ENCODE data around the gene ABTB1.

Gene ABTB1

DNA sequence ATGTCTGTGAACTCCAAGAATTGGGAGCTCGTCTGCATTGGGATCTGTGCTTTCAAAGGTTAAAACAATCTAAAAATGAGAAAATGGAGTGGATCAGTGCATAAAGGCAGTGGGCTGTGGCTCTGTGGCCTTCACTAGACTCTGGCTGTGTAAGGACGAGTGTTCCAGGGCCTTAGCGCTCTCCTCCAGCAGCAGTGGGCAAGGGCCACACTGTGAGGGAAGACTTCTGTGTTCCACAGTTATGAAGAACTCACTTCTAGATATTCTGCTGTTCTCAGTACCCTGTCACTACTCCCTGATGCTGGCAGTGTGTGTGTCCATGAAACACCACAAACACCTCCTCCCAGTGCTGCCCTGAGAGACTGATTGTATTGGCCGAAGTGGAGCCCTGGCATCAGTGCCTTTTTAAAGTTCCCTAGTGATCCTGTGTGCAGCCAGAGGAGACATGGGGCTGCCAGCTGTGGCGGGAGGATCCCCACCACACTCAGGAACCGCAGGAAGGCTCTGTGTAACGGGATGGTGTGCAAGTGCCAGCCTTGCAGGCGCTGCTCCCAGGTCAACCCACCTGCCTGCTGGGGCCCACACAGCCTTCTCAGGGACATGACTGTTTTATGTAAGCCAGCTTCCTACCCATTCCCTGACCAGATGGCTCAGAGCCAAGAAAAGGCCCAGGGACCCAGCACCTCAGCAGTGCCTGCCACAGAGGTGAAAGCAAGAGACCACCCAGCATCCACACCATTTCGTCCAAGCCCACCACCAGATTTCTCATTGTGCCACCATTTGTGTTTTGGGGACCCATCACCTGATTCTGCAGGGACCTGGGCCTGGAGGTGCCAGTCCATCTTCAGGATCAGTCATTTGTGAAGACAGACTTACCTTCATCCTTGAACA is 40.4 kb downstream of the ABTB1 start:
- Mint-ChIP-seq H3K4me3 (no peak overlapping the region), H3K27ac (no peak overlapping the region), H3K4me1 (no peaks in the 10 kb centered on the region), H3K9me3 (no peaks in the 10 kb centered on the region), H3K27me3 (peaks cover 7% of the 10 kb centered on the region)
- DNase-seq (no peak), ATAC-seq (no peak)

DNA sequence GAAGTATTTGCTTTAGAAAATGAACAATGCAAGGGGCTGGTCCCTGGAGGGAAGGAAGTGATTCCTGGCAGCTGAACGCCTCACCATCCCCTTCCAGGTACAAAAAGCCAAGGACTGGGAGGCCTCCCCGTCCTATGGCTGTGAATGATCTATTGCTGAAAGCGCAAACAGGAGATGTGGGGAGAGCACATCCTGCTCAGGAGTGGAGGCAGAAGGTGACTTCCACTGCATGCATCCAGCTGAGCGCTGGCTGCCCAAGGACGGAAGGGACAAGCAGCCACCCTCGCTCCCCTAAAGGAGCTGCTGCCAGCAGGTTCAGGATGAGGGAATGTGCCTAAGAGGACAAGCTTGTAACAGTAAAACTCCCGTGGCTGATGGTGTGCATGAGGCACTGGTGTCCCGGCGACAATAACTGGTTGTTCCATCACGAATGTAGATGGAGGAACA is 41.4 kb downstream of the ABTB1 start:
- Mint-ChIP-seq H3K9me3 (no peaks in the 10 kb centered on the region), H3K27ac (no peak overlapping the region), H3K27me3 (peaks cover 7% of the 10 kb centered on the region), H3K4me3 (no peak overlapping the region), H3K4me1 (no peaks in the 10 kb centered on the region)
- no peak for DNase-seq
- ATAC-seq: no peak

DNA sequence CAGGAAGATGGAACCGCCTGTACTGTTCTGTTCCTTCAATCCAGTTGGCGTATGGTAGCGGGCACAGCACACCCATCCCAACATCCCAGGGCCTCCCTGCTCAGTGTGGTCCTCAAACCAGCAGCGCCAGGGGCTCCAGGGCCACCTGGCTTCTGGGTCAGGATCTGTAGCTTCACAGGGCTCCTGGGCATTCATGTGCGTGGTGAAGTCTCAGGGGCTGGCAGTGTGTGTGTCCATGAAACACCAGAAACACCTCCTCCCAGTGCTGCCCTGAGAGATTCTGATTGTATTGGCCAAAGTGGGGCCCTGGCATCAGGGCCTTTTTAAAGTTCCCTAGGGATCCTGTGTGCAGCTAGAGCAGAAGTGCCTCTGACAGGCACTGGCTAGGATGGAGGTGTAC is 42.1 kb downstream of the ABTB1 start:
- Mint-ChIP-seq H3K27me3 (peaks cover 7% of the 10 kb centered on the region), H3K27ac (no peak overlapping the region), H3K4me1 (no peaks in the 10 kb centered on the region), H3K9me3 (no peaks in the 10 kb centered on the region), H3K4me3 (no peak overlapping the region)
- ATAC-seq: no peak
- no peak for DNase-seq

DNA sequence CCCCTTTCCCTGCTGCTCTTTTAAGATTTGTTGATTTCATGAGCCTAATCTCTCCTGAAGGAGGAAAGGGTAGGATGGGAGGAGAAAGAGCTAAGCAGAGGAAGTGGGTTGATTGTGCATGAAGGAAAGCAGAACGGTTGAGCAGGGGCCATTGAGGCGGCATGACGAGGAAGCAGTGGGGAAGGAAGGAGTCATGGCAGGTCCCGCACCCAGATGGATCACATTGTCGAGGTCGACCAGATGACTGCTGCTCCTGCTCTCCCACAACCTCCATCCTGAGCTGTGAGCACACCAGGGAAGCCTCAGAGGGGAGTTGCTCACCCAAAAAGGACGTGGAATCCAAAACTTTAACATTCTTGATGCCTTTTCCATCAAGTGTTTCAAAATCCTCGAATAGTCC is 42.8 kb downstream of the ABTB1 start:
- Mint-ChIP-seq H3K4me1 (no peaks in the 10 kb centered on the region), H3K27me3 (peaks cover 7% of the 10 kb centered on the region), H3K4me3 (no peak overlapping the region), H3K27ac (no peak overlapping the region), H3K9me3 (no peaks in the 10 kb centered on the region)
- ATAC-seq (no peak), DNase-seq (no peak)

DNA sequence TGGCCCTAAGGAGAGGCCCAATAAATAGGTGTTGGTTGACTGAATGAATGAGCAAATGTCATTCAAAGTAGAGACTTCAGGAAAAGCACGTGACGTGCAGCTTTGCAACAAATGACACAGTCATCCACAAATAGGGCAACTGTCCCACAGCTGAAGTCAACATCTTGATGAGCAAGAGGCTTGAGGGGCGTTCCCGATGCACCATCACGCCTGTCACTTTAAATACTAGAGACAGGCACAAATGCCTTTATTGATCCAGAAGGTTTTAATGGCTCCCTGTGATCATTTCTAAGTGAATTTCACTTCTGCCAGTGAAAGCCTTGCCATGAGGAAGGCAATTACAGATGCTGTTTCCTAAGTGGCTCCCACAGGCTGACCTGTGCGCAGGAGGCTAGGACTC is 43.6 kb downstream of the ABTB1 start:
- ATAC-seq: no peak
- Mint-ChIP-seq H3K27ac (no peak overlapping the region), H3K4me3 (no peak overlapping the region), H3K27me3 (peaks cover 7% of the 10 kb centered on the region), H3K4me1 (no peaks in the 10 kb centered on the region), H3K9me3 (no peaks in the 10 kb centered on the region)
- no peak for DNase-seq

DNA sequence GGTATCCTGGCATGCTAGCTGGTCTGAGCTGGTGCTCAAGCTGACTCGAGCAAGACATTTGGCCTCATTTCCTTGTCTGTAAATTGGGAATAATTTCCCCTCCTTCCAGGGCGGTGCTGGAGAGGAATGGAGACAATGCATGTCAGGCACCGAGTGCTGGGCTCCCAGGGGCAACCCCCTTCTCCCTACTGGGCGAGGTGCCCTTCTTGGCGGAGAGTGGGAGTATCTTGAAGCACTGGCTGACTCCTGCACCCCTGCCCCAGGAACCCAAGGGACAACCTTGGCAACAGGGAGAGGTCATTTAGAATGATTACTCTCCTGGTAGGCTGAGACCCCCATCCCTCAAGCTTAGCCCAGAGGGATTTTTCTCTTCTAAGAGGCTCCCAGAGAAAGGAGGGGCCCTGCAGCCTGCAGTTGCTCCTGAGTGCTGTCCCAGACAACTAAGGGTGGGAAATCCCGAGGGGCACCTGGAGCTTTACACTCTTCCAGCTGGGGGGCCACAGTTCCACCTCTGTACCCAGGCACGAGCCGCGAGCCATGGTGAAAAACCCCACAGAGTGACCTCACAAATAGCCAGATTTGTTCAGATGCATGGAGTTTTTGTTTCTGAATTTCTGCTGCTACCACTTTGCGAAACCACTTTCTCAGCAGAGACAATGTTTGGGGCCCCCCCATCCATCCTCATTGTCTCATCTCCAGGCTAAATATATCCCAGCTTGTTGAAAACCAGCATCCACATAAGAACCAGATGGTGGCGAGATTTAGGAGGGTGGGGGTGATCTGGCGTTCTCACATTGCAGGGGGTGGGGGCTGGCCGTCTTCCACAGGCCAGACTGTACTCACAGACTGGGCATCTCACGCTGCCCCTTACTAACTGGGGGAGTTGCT is 44.8 kb downstream of the ABTB1 start:
- no peak for DNase-seq
- no peaks in the 10 kb centered on the region for H3K4me1 Mint-ChIP-seq
- no peak overlapping the region for H3K4me3 Mint-ChIP-seq
- ATAC-seq: no peak
- no peak overlapping the region for H3K27ac Mint-ChIP-seq
- H3K9me3 Mint-ChIP-seq: no peaks in the 10 kb centered on the region
- H3K27me3 Mint-ChIP-seq: peaks cover 7% of the 10 kb centered on the region

DNA sequence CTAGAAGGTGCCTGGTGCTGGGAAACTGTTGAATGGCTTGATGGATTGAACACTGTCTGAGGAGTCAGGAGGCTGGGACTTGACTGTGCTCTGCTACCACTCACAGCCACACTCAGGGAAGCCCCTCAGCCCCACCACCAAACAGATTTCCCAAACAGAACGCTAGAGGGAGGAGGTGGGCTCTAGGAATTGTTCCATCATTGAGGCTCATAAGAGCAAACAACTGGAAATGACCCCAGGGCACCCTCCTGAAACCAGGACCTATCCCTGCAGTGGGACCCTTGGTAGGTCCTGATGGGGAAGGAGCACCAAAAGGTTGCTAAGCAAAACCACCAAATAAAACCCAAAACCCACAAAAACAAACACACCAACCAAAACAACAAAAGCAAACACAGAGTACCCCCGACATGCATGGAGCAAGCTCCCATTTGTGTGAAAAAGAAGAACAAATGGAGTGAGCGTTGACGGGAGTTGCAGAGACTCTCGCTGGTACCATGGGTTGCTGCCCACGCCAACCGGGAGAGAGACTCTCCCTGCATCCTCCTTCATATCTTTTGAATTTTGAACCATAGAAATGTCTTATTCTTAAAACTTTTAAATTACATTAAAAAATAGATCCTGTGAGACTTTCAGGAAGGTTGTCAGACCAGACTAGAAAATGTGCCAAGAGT is 45.6 kb downstream of the ABTB1 start:
- Mint-ChIP-seq H3K27ac (no peak overlapping the region), H3K4me1 (no peaks in the 10 kb centered on the region), H3K27me3 (peaks cover 7% of the 10 kb centered on the region), H3K4me3 (no peak overlapping the region), H3K9me3 (no peaks in the 10 kb centered on the region)
- ATAC-seq (no peak), DNase-seq (no peak)

DNA sequence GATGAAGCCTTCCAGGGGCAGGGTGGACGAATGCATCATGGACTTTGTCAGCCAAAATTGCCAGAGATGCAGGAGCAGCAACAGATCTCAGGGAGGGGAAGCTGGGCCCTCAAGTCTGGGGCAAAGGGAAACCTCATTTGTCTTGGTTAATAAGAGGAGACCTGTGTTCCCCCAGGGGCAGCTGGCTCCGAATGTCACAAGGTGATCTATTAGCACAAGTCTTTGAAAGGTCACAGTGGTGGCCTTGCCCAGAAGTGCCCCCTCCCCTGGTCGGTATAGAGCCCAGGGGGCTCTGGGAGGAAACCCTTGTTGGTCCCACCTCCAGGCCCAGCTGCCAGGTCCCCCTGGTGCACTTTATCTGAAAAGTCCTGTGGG is 46.2 kb downstream of the ABTB1 start:
- Mint-ChIP-seq H3K4me3 (no peak overlapping the region), H3K4me1 (no peaks in the 10 kb centered on the region), H3K27me3 (peaks cover 7% of the 10 kb centered on the region), H3K27ac (no peak overlapping the region), H3K9me3 (no peaks in the 10 kb centered on the region)
- DNase-seq (no peak), ATAC-seq (no peak)

DNA sequence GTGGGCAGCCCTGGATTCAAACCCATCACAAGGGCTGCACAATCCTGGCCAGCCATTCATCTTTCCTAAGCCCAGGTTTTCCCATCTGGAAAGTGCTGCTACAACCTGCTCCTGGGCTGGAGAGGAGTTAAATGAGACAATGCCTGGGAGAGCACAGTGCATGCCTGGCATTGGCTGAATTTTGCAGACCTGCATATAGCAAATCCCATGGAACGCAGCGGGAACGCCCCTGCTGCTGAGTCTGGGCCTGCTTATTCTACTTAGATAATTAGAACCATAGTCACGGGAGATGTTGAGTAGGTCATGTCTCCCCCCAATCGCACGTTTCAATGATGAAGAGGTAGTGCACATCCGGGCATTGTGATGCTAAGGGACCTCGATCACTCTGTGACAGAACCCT is 46.6 kb downstream of the ABTB1 start:
- Mint-ChIP-seq H3K4me3 (no peak overlapping the region), H3K27me3 (peaks cover 7% of the 10 kb centered on the region), H3K9me3 (no peaks in the 10 kb centered on the region), H3K4me1 (no peaks in the 10 kb centered on the region), H3K27ac (no peak overlapping the region)
- ATAC-seq (no peak), DNase-seq (no peak)

DNA sequence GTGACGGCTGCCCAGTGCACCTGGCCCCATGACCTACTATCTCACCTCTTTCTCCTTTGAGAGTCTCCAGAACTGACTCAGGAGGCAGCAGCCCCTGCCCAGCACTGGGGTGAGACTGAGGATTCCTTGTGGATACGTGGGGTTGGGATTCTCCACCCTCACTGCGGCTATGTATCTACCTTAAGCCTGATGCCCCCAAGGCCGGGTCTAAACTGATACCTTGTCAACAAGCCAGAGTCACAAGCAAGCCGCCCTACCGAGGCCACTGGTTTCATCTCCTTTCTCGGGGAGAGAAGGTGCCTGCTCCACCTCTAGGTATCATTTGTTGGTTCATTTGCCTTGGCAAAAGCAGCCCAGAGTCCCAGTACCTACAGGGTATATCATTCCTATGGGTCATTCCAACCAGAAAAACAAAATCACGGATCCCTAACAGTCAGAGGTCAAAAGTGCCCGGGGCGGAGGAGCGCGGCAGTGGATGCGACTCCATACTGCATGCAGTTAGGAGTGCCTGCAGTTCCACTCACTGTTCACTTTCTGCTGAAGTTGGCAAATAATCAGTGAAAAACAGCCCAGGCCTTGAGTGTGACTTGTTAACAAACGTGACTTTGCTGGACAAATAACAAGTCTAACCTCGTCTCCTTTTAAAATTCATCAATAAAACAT is 47.5 kb downstream of the ABTB1 start:
- H3K4me1 Mint-ChIP-seq: no peaks in the 10 kb centered on the region
- H3K27me3 Mint-ChIP-seq: peaks cover 14% of the 10 kb centered on the region
- no peaks in the 10 kb centered on the region for H3K9me3 Mint-ChIP-seq
- ATAC-seq: no peak
- H3K27ac Mint-ChIP-seq: no peak overlapping the region
- H3K4me3 Mint-ChIP-seq: no peak overlapping the region
- no peak for DNase-seq

DNA sequence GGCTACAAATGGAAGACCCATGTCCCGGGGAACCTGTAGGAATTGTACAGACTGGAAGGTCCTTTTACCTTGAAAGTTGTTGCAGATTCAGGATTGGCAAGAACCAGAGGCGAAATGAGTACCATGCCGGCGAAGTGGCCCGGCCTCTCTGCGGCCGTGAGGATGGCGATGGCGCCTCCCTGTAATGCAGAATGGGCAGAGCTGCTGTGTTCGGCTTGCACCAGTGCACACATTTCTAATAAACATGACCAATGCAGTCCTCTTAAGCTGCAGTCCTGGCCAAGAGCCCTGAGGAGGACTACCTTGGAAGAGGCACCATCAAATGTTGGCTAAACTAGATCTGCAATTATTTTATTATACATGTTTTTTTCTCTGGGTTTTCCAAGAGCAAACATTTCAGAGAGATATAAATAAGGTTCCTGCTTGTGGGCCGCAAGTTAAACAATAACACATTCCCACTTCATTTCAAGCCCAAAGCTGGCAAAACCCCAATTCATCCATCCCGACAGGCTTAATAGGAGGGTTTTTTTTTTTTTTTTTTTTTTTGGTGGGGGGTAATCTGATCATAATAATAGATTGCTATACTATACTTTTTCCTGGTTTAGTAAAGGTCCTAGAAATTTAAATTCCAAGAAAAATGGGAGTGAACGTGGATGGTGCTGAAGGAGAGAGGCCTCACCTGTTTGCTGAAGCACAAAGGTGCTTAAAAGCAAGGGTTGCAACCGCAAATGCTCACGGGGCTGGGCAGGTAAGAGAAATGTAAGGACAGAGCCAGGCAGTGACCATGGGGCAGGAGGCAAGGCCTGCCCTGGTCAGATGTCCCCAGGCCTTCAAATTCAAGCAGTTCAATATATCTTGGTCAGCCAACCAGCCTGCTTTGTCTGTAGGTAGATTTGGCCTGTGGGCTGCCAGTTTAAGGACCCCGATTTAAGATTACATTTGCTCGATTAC is 48.5 kb downstream of the ABTB1 start:
- Mint-ChIP-seq H3K9me3 (no peaks in the 10 kb centered on the region), H3K4me1 (no peaks in the 10 kb centered on the region), H3K27ac (no peak overlapping the region), H3K27me3 (peaks cover 12% of the 10 kb centered on the region), H3K4me3 (no peak overlapping the region)
- no peak for DNase-seq
- no peak for ATAC-seq

DNA sequence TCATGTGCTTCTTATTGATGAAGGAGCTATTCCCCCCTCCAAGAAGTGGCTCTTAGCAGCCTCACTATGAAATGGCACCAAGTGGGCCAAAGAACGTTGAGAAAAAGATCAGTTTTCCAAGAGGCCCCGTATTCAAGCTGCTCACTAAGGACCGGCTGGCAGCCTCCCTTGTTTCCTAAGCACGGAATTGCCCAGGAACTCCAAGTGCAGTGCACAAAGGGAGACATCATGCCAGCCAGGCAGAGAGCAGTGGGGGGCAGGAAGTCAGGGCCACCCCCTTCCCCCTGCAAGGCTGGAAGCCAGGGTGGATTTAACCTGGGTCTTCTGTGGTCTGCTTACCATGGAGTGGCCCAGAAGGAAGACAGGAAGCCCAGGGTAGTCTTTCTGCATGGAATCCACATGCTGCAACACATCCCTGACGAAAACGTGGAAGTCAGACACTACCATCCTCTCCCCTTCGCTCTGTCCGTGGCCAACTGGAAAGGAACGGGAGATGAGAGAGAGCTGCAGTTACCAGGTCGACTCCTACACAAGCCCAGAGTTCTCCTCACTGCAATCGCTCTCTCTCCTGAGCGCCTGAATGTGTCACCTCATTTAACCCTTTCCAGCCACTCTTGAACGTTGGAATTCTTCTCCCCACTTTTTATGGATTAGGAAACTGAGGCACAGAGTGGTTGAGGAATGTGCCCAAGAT is 49.5 kb downstream of the ABTB1 start:
- no peaks in the 10 kb centered on the region for H3K4me1 Mint-ChIP-seq
- H3K4me3 Mint-ChIP-seq: no peak overlapping the region
- H3K27me3 Mint-ChIP-seq: peaks cover 12% of the 10 kb centered on the region
- no peaks in the 10 kb centered on the region for H3K9me3 Mint-ChIP-seq
- ATAC-seq (no peak), DNase-seq (no peak)
- no peak overlapping the region for H3K27ac Mint-ChIP-seq

DNA sequence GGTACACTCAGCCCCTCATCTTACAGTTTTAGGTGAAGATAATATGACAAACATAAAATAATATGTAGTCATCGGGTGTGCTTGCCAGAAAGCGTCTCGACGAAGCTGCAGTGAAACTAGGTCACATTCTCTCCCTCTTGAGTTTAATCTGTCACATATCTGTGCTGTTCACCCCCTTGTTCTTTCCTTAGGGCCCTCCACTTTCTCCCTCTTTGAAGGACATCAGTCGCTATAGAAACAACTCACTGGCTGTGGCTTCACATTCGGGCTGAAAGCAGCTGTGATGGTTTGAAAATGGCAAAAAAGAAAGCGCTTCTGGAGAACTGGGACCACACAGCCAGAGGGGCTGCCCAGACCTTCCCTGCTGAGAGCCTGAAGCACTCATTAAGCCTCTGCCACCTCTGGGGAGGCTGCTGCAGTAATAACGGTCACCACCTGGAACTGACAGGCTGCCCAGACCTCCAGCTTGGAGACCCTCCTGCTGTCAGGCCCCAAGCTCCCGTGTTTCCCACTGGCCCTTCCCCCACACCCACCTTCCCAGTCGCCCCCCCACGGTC is 50.3 kb downstream of the ABTB1 start:
- no peak overlapping the region for H3K27ac Mint-ChIP-seq

DNA sequence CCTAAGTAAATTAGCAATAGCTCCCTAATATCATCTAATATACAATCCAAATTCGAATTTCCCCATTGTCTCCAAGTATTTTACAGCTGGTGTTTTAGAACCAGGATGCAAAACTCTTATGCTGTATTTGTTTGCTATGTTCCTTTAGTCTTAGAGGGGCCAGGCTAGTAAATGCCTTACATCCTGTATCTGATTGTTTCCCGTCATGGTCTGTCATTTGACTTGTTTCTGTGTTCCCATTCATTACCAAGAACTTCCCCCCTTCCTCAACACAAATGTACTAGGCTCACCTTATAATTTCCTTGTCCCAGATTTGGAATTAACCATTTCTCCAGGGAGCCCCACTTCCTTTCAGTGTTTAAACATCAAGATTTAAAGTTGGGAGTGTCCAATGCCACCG is 54.1 kb downstream of the ABTB1 start:
- H3K4me3 Mint-ChIP-seq: no peak overlapping the region
- no peak overlapping the region for H3K27ac Mint-ChIP-seq
- DNase-seq (no peak), ATAC-seq (no peak)
- no peaks in the 10 kb centered on the region for H3K4me1 Mint-ChIP-seq
- no peaks in the 10 kb centered on the region for H3K9me3 Mint-ChIP-seq
- peaks cover 12% of the 10 kb centered on the region for H3K27me3 Mint-ChIP-seq

More for the DNA sequence above, 50.3 kb downstream of the ABTB1 start:
- ATAC-seq: no peak
- DNase-seq: no peak
- no peaks in the 10 kb centered on the region for H3K4me1 Mint-ChIP-seq
- H3K9me3 Mint-ChIP-seq: no peaks in the 10 kb centered on the region
- no peak overlapping the region for H3K4me3 Mint-ChIP-seq
- peaks cover 12% of the 10 kb centered on the region for H3K27me3 Mint-ChIP-seq

Measured in stimulated activated naive CD8-positive, alpha-beta T cell treated with anti-CD3 and anti-CD28 coated beads, Interleukin-15, amount 100 ng/mL, for 72 hours (primary cell).